Panc1 (cell line): ENCODE data around the gene TMEM131.

Experiments used
- CTCF ChIP-seq: fragments of 450-650 bp; IDR thresholded peaks from 2 replicates; pipeline ENCODE4 v1.5.1; 2017; ENCODE audit warnings: mild to moderate bottlenecking
- POLR2AphosphoS5 ChIP-seq: IDR thresholded peaks from 2 replicates; pipeline ENCODE4 v1.6.1; 2012; ENCODE audit warnings: mild to moderate bottlenecking, low read depth, low read length, moderate library complexity
- REST ChIP-seq, 2 experiments: IDR thresholded peaks; 2 replicates each; pipeline ENCODE4 v1.6.1; 2011 to 2012; ENCODE audit warnings: low read depth in 2 of 2, control low read depth in 1 of 2, low read length in 1 of 2, mild to moderate bottlenecking in 1 of 2, moderate library complexity in 1 of 2; ENCODE audit not compliant: insufficient read depth in 1 of 2

- TF ChIP-seq CTCF (no peak), POLR2AphosphoS5 (no peak), REST (IDR thresholded peaks at IDR 0.05; ENCODE audit: insufficient read depth in 1 of 2, low read depth in 2 of 2, low read length in 1 of 2) (no peak)
These were observed 7.0 kb downstream of the TMEM131 start for GRCh38 chr2:97988722-97989121.
